Smooth muscle cell (in vitro differentiated cells): ENCODE measurements around the gene FOXS1. TPM values are rescaled to one million over a fixed set of nuclear protein-coding genes. Genes with fewer than 3 reads are reported as not detected.

Experiments used
- DNase-seq: peaks from one replicate; lab custom pipeline; 2025; ENCODE audit not compliant: unreplicated experiment; lab: John Stamatoyannopoulos, UW
- H2AFZ ChIP-seq: fragments of 200-600 bp; sonication (generic); 2 replicates; pipeline ENCODE4 v1.6.0; 2016; ENCODE audit warnings: antibody characterized with exemption, low read depth, mild to moderate bottlenecking
- H3F3A ChIP-seq: fragments of 200-600 bp; sonication (generic); 2 replicates; pipeline ENCODE4 v1.6.0; 2017; ENCODE audit warnings: antibody characterized with exemption, low read depth
- H3K27ac ChIP-seq: fragments of 200-600 bp; sonication (generic); 2 replicates; pipeline ENCODE4 v1.5.1; 2016; ENCODE audit warnings: low read depth, mild to moderate bottlenecking
- H3K27me3 ChIP-seq: fragments of 200-600 bp; sonication (generic); 2 replicates; pipeline ENCODE4 v1.6.1; 2016; ENCODE audit warnings: low read depth, mild to moderate bottlenecking
- H3K36me3 ChIP-seq: fragments of 200-600 bp; sonication (generic); 2 replicates; pipeline ENCODE4 v1.5.1; 2016; ENCODE audit warnings: low read depth
- H3K4me1 ChIP-seq: fragments of 200-600 bp; sonication (generic); 2 replicates; pipeline ENCODE4 v1.5.1; 2016; ENCODE audit warnings: low read depth
- H3K4me2 ChIP-seq: fragments of 200-600 bp; sonication (generic); 2 replicates; pipeline ENCODE4 v1.6.0; 2016; ENCODE audit warnings: mild to moderate bottlenecking
- H3K4me3 ChIP-seq: fragments of 200-600 bp; sonication (generic); 2 replicates; pipeline ENCODE4 v1.5.1; 2016; ENCODE audit warnings: mild to moderate bottlenecking
- H3K79me2 ChIP-seq: fragments of 200-600 bp; sonication (generic); 2 replicates; pipeline ENCODE4 v1.6.0; 2016; ENCODE audit warnings: low read depth, mild to moderate bottlenecking
- H3K9ac ChIP-seq: fragments of 200-600 bp; sonication (generic); 2 replicates; pipeline ENCODE4 v1.6.0; 2016; ENCODE audit warnings: low read depth
- H3K9me3 ChIP-seq: fragments of 200-600 bp; sonication (generic); replicated peaks from 2 replicates; pipeline ENCODE4 v1.5.1; 2016; ENCODE audit warnings: low read depth
- H4K20me1 ChIP-seq: fragments of 200-600 bp; sonication (generic); 2 replicates; pipeline ENCODE4 v1.6.0; 2016; ENCODE audit warnings: low read depth
- CTCF ChIP-seq: fragments of 200-600 bp; sonication (generic); IDR thresholded peaks from 2 replicates; pipeline ENCODE4 v1.5.1; 2017; ENCODE audit warnings: borderline replicate concordance, mild to moderate bottlenecking, antibody characterized with exemption; ENCODE audit not compliant: insufficient read depth, poor library complexity, severe bottlenecking
- WGBS: methylation state at CpG from one replicate; pipeline ENCODE4 v1.1.7; 2016; ENCODE audit warnings: low lambda C conversion rate; 5-methylcytosine and 5-hydroxymethylcytosine counted together
- polyA plus RNA-seq: library from polyadenylated mRNA; unstranded; fragments of >200 nt; fragmentation: Nextera tagmentation; extraction: Ambion mirVana; gene quantifications from 2 replicates; pipeline ENCODE4 v1.2.1, GENCODE V29; 2016
- total RNA-seq: library from RNA; depleted of rRNA; stranded (reverse); fragments of >200 nt; gene quantifications from 2 replicates; pipeline ENCODE4 v1.2.3, GENCODE V29; 2014

Gene FOXS1
- total and polyA plus RNA-seq, 2 experiments from 2014 or later, result 0.09 to 3.3 TPM

- Histone ChIP-seq H3K27me3 (peaks cover 16% of the 10 kb centered on the region), H3F3A (no peaks in the 10 kb centered on the region), H4K20me1 (no peaks in the 10 kb centered on the region), H3K79me2 (no peaks in the 10 kb centered on the region), H3K36me3 (no peaks in the 10 kb centered on the region), H3K9ac (no peak overlapping the region), H3K4me2 (peak overlapping the region; percentile 100), H3K4me1 (peaks cover 12% of the 10 kb centered on the region), H3K9me3 (no peaks in the 10 kb centered on the region), H2AFZ (no peak overlapping the region), H3K4me3 (peak overlapping the region; percentile 81), H3K27ac (no peak overlapping the region)
- no peak for DNase-seq
- TF ChIP-seq CTCF, result no peak
- WGBS, result 51% methylated on average over 5 of the region's 5 CpGs
Measured at GRCh38 chr20:31862157-31862470, 16.7 kb upstream of the FOXS1 start.

- Histone ChIP-seq H3K79me2 (no peaks in the 10 kb centered on the region), H3K27me3 (peaks cover 22% of the 10 kb centered on the region), H3K36me3 (no peaks in the 10 kb centered on the region), H4K20me1 (no peaks in the 10 kb centered on the region), H3K9me3 (no peaks in the 10 kb centered on the region), H3K27ac (no peak overlapping the region), H3K9ac (peak overlapping the region; percentile 20), H3K4me2 (peak overlapping the region; percentile 100), H3F3A (no peaks in the 10 kb centered on the region), H3K4me1 (peaks cover 12% of the 10 kb centered on the region), H3K4me3 (peak overlapping the region; percentile 81), H2AFZ (peak overlapping the region; percentile 98)
- TF ChIP-seq CTCF, result peak; percentile 2
- no peak for DNase-seq
- WGBS, result 4% methylated on average over 48 of the region's 60 CpGs
Measured at GRCh38 chr20:31861385-31862156, 16.2 kb upstream of the FOXS1 start.

- H4K20me1 ChIP-seq, result no peaks in the 10 kb centered on the region
- H3K36me3 ChIP-seq, result no peaks in the 10 kb centered on the region
- peaks cover 27% of the 10 kb centered on the region for H3K27me3 ChIP-seq
- WGBS, result 0% methylated on average over 16 of the region's 20 CpGs
- H3K4me3 ChIP-seq, result peak overlapping the region; percentile 81
- DNase-seq, result no peak
- peak overlapping the region; percentile 20 for H3K9ac ChIP-seq
- peak overlapping the region; percentile 98 for H2AFZ ChIP-seq
- no peak overlapping the region for H3K27ac ChIP-seq
- H3K4me2 ChIP-seq, result peak overlapping the region; percentile 100
- no peaks in the 10 kb centered on the region for H3K9me3 ChIP-seq
- peaks cover 12% of the 10 kb centered on the region for H3K4me1 ChIP-seq
- no peaks in the 10 kb centered on the region for H3F3A ChIP-seq
- TF ChIP-seq CTCF, result peak; percentile 8
- no peaks in the 10 kb centered on the region for H3K79me2 ChIP-seq
Measured at GRCh38 chr20:31861135-31861384, 15.7 kb upstream of the FOXS1 start.
